ENCODE data around the gene HES5.

DNA sequence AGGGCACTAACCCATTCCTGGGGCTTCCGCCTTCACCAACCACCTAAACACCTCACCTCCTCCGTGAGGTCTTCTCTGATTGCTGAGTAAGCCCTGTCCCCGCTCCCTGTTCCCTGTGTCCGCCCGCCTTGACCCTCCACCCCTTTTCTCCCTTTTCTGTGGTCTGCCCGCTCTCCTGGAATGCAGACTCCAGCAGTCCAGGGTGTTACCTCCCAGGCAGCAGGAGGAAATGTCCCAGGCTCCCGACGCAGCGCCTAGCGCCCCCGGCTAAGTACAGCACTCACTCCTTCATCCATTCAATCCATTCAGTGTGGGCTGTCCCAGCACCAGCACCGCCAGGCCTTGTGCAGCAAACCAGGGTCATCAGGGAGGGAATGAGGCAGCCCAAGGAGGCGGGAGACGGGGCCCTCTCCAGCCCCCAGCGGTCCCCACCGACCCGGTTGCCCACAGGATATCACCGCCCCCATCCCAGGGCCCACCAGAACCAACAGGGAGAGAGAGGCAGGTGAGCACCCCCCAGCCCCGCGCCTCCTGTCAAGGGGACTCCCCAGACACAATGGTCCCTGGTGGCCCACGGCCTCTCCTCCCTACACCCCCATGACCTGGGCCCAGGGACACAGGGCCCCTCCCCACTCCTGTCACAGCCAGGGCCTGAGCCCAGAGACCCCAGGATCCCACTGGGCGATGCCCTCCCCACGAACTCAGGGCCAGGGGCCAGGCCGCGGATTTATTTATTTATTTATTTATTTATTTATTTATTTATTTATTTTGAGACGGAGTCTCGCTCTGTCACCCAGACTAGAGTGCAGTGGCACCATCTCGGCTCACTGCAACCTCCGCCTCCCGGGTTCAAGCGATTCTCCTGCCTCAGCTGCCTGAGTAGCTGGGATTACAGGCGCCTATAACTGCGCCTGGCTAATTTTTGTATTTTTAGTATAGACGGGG, 36.3 kb upstream of the HES5 start:
- TF ChIP-seq SUZ12 (IDR thresholded peaks at IDR 0.05; ENCODE audit: extremely low read depth, insufficient read depth, insufficient read length) (no peak), ZNF274 (IDR thresholded peaks at IDR 0.05; ENCODE audit: low read depth, low read length) (no peak), YY1 (IDR thresholded peaks at IDR 0.05; ENCODE audit: insufficient read depth, insufficient read length) (no peak)

All from NT2/D1 (cell line).